Sigmoid colon (tissue), 7 donors: Measurements from ENCODE around the gene GPC6. TPM values are rescaled to one million over a fixed set of nuclear protein-coding genes. Genes with fewer than 3 reads are reported as not detected.

Source experiments
- DNase-seq: peaks from one replicate; pipeline ENCODE4 v3.0.0-alpha.2; 2019
- H3K27ac ChIP-seq, 4 donors: fragments of 200-600 bp; sonication (generic); one replicate each; pipeline ENCODE4 v1.5.1; 2016 to 2019; ENCODE audit warnings: mild to moderate bottlenecking in 1 of 4
- H3K27me3 ChIP-seq, 3 donors: fragments of 200-600 bp; sonication (generic); one replicate each; pipeline ENCODE4 v1.5.1; 2019; ENCODE audit warnings: mild to moderate bottlenecking in 1 of 3
- H3K36me3 ChIP-seq, 4 donors: fragments of 200-600 bp; sonication (generic); one replicate each; pipeline ENCODE4 v1.5.1; 2016 to 2019
- H3K4me1 ChIP-seq, 4 donors: fragments of 200-600 bp; sonication (generic); one replicate each; pipeline ENCODE4 v1.5.1; 2017 to 2019
- H3K4me3 ChIP-seq, 4 donors: fragments of 200-600 bp; sonication (generic); one replicate each; pipeline ENCODE4 v1.5.1; 2017 to 2019; ENCODE audit warnings: mild to moderate bottlenecking in 2 of 4, moderate library complexity in 1 of 4
- H3K9me3 ChIP-seq, 4 donors: fragments of 200-600 bp in 3 of 4; sonication (generic) in 3 of 4; one replicate each; pipeline versions ENCODE4 v1.5.1 to v1.6.1; 2013 to 2019
- CTCF ChIP-seq, 4 experiments: fragments of 450-650 bp in 3 of 4; fragments of 200-600 bp in 1 of 4; IDR thresholded peaks; one replicate each; pipeline ENCODE4 v1.5.1; 2016 to 2019; ENCODE audit warnings: antibody characterized with exemption in 4 of 4, mild to moderate bottlenecking in 3 of 4, moderate library complexity in 2 of 4
- EP300 ChIP-seq, 4 donors: sonication (generic); formaldehyde crosslinking; IDR thresholded peaks; one replicate each; pipeline ENCODE4 v1.6.1; 2017; ENCODE audit warnings: antibody characterized with exemption in 4 of 4
- POLR2A ChIP-seq, 2 donors: fragments of 450-650 bp; IDR thresholded peaks; one replicate each; pipeline ENCODE4 v1.6.1; 2016; ENCODE audit warnings: antibody characterized with exemption in 2 of 2, mild to moderate bottlenecking in 2 of 2, moderate library complexity in 2 of 2
- POLR2AphosphoS5 ChIP-seq, 4 donors: sonication (generic); formaldehyde crosslinking; IDR thresholded peaks; one replicate each; pipeline ENCODE4 v1.6.1; 2017; ENCODE audit warnings: antibody characterized with exemption in 4 of 4
- WGBS, 2 donors: extraction: QIAGEN DNeasy Blood & Tissue Kit; methylation state at CpG; one replicate each; pipeline ENCODE4 v1.1.7; 2013; 5-methylcytosine and 5-hydroxymethylcytosine counted together
- intact Hi-C: fragments of 100-400 bp; cut with DNase I; formaldehyde crosslinking; loops from one replicate; pipeline ENCODE4 v1.15.1; 2023
- polyA plus RNA-seq, 3 donors: library from polyadenylated mRNA; stranded (reverse); fragments of 200-250 nt; gene quantifications; one replicate each; pipeline ENCODE4 v1.2.3, GENCODE V29; 2013
- total RNA-seq, 4 donors: library from RNA; depleted of rRNA; stranded (reverse); fragments of >200 nt; gene quantifications; one replicate each; pipeline ENCODE4 v1.1.0, GENCODE V29; 2016
- donor health status: healthy with polysubstance abuse.
- donor health status: Bipolar disorder and iron deficiency.
- donor health status: healthy.

GPC6 gene
- total and polyA plus RNA-seq, 7 donors: 0.23 to 27.5 (median 14.4) TPM

DNA sequence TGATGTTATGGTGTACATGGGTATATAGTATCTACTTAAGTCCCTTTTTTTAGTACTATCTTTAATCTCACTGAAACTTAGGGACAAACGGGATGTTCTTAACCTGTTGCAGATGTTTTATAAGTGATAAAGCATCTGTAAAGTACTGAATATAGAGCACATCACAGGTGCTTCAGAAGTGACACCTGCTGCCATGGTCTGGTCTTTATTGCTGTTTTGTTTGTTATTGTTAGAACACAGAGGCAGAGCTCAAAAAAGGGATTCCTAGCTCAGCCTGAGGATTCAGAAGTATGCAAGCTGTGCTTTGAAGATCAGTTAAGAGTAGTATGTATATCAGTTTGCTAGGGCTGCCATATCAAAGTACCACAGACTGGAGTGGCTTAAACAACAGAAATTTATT, 1033.4 kb downstream of the GPC6 start:
- Histone ChIP-seq H3K4me3 (no peak overlapping the region), H3K27me3 (no peaks in the 10 kb centered on the region), H3K27ac (no peak overlapping the region), H3K9me3 (no peaks in the 10 kb centered on the region), H3K36me3 (no peaks in the 10 kb centered on the region), H3K4me1 (no peaks in the 10 kb centered on the region)
- no peak for DNase-seq
- intact Hi-C loops: no loop called here
- TF ChIP-seq EP300 (IDR thresholded peaks at IDR 0.05) (no peak), POLR2A (IDR thresholded peaks at IDR 0.05) (no peak), POLR2AphosphoS5 (IDR thresholded peaks at IDR 0.05) (no peak), CTCF (IDR thresholded peaks at IDR 0.05) (no peak)
- WGBS, 2 donors: 60 to 63% methylated on average over 1 of the region's 1 CpG

DNA sequence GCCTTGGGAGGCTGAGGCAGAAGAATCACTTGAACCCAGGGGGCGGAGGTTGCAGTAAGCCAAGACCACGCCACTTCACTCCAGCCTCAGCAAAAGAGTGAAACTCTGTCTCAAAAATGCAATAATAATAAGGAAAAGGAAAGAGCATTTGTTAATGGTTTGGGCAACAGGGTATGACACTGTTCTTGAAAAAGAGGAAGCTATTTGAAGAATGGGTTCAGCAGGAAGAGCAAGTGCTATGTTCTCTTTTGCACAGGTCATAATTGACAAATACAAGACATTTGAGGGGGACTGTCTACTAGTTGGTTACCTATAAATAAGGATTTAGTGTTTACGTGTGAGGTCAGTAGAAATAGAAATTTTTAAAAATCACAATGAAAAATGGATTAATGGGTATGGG, 1034.6 kb downstream of the GPC6 start:
- Histone ChIP-seq H3K9me3 (no peaks in the 10 kb centered on the region), H3K4me3 (no peak overlapping the region), H3K4me1 (no peaks in the 10 kb centered on the region), H3K27me3 (no peaks in the 10 kb centered on the region), H3K36me3 (no peaks in the 10 kb centered on the region), H3K27ac (no peak overlapping the region)
- intact Hi-C loops: no loop called here
- no peak for TF ChIP-seq CTCF (IDR thresholded peaks at IDR 0.05)
- no peak for TF ChIP-seq POLR2A (IDR thresholded peaks at IDR 0.05)
- TF ChIP-seq POLR2AphosphoS5 (IDR thresholded peaks at IDR 0.05): no peak
- TF ChIP-seq EP300 (IDR thresholded peaks at IDR 0.05): no peak
- 78 to 92% methylated on average over 3 of the region's 3 CpGs for WGBS, 2 donors
- no peak for DNase-seq

DNA sequence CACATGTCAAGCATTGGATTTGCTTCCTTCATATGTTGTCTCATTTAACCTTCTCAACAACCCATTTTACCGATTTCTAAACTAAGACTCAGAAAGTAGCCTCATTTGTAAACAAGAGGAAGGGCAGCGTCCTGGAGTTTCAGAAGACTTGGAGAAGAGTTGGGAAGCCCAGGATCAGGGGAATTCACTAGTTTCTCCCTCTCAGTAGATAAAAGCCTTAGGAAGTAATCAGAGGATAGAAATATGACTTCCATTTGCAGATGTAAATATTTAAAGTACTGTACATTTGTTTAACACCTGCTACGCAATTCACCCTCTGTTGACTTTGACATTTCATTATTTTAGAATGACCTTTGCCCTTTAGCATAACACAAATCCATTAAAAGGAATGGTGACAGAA, 1036.4 kb downstream of the GPC6 start:
- Histone ChIP-seq H3K4me1 (no peaks in the 10 kb centered on the region), H3K4me3 (no peak overlapping the region), H3K36me3 (no peaks in the 10 kb centered on the region), H3K9me3 (no peaks in the 10 kb centered on the region), H3K27me3 (no peaks in the 10 kb centered on the region), H3K27ac (no peak overlapping the region)
- WGBS, 2 donors: 13 to 72% methylated on average over 3 of the region's 3 CpGs
- TF ChIP-seq POLR2A (IDR thresholded peaks at IDR 0.05) (no peak), EP300 (IDR thresholded peaks at IDR 0.05) (no peak), POLR2AphosphoS5 (IDR thresholded peaks at IDR 0.05) (no peak), CTCF (IDR thresholded peaks at IDR 0.05) (no peak)
- no peak for DNase-seq
- intact Hi-C loops: no loop called here

- TF ChIP-seq POLR2A (IDR thresholded peaks at IDR 0.05): no peak
- no peak for TF ChIP-seq CTCF (IDR thresholded peaks at IDR 0.05)
- no peak for TF ChIP-seq EP300 (IDR thresholded peaks at IDR 0.05)
- no peak for TF ChIP-seq POLR2AphosphoS5 (IDR thresholded peaks at IDR 0.05)
- no peak overlapping the region for H3K27ac ChIP-seq
- no peak overlapping the region for H3K4me3 ChIP-seq
- 83 to 87% methylated on average over 3 of the region's 3 CpGs for WGBS, 2 donors
- no peaks in the 10 kb centered on the region for H3K9me3 ChIP-seq
- no peak for DNase-seq
- H3K4me1 ChIP-seq: no peaks in the 10 kb centered on the region
- H3K36me3 ChIP-seq: no peaks in the 10 kb centered on the region
- intact Hi-C loops: no loop called here
- H3K27me3 ChIP-seq: no peaks in the 10 kb centered on the region
These were observed 1041.2 kb downstream of the GPC6 start for GRCh38 chr13:94267581-94268366.

GRCh38 chr13:94268661-94269060, 1042.1 kb downstream of the GPC6 start:
- intact Hi-C loops: no loop called here
- no peak for DNase-seq

More at GRCh38 chr13:94268661-94269060, 1042.1 kb downstream of the GPC6 start:
- TF ChIP-seq POLR2A (IDR thresholded peaks at IDR 0.05) (no peak), EP300 (IDR thresholded peaks at IDR 0.05) (no peak), POLR2AphosphoS5 (IDR thresholded peaks at IDR 0.05) (no peak), CTCF (IDR thresholded peaks at IDR 0.05) (no peak)
- no peaks in the 10 kb centered on the region for H3K36me3 ChIP-seq
- no peaks in the 10 kb centered on the region for H3K4me1 ChIP-seq
- H3K27ac ChIP-seq: no peak overlapping the region
- 83 to 84% methylated on average over 5 of the region's 5 CpGs for WGBS, 2 donors
- no peaks in the 10 kb centered on the region for H3K27me3 ChIP-seq
- no peak overlapping the region for H3K4me3 ChIP-seq
- H3K9me3 ChIP-seq: no peaks in the 10 kb centered on the region
